Endothelial cell (in vitro differentiated cells): ENCODE data around the gene CCDC154. TPM values are rescaled to one million over a fixed set of nuclear protein-coding genes. Genes with fewer than 3 reads are reported as not detected.
A peak's percentile ranks its signal among the peaks of the same experiment; 100 is the strongest.

Source experiments
- DNase-seq: peaks from one replicate; pipeline ENCODE4 v3.0.0; 2021; ENCODE audit warnings: low spot score
- H3K27ac Mint-ChIP-seq: one replicate; pipeline ENCODE4 v1.8.0; 2021; ENCODE audit warnings: mixed read lengths, inconsistent platforms; ENCODE audit not compliant: unreplicated experiment
- H3K27me3 Mint-ChIP-seq: one replicate; pipeline ENCODE4 v1.8.0; 2021; ENCODE audit warnings: mild to moderate bottlenecking, moderate library complexity, mixed read lengths, inconsistent platforms; ENCODE audit not compliant: unreplicated experiment
- H3K36me3 Mint-ChIP-seq: one replicate; pipeline ENCODE4 v1.8.0; 2021; ENCODE audit warnings: mild to moderate bottlenecking, low read depth, mixed read lengths, inconsistent platforms; ENCODE audit not compliant: unreplicated experiment
- H3K4me1 Mint-ChIP-seq: one replicate; pipeline ENCODE4 v1.8.0; 2021; ENCODE audit warnings: mild to moderate bottlenecking, mixed read lengths, inconsistent platforms; ENCODE audit not compliant: unreplicated experiment
- H3K4me3 Mint-ChIP-seq: one replicate; pipeline ENCODE4 v1.8.0; 2021; ENCODE audit warnings: mild to moderate bottlenecking, mixed read lengths, inconsistent platforms; ENCODE audit not compliant: unreplicated experiment
- H3K9me3 Mint-ChIP-seq: one replicate; pipeline ENCODE4 v1.8.0; 2021; ENCODE audit warnings: mixed read lengths, inconsistent platforms; ENCODE audit not compliant: unreplicated experiment
- CTCF ChIP-seq: fragments of 200-600 bp; sonication (generic); IDR thresholded peaks from one replicate; pipeline ENCODE4 v1.5.0; 2021; ENCODE audit warnings: antibody characterized with exemption; ENCODE audit not compliant: unreplicated experiment
- total RNA-seq: library from RNA; stranded (reverse); fragmentation: NEBNext Ultra II Directional; extraction: Animal tissue kit (Norgen Biotek cat#: 25700); gene quantifications from one replicate; pipeline ENCODE4 v1.2.1, GENCODE V29; 2021; ENCODE audit not compliant: unreplicated experiment

CCDC154 gene
- total RNA-seq, 1 donor from 2014 or later = 2.4 TPM

DNA sequence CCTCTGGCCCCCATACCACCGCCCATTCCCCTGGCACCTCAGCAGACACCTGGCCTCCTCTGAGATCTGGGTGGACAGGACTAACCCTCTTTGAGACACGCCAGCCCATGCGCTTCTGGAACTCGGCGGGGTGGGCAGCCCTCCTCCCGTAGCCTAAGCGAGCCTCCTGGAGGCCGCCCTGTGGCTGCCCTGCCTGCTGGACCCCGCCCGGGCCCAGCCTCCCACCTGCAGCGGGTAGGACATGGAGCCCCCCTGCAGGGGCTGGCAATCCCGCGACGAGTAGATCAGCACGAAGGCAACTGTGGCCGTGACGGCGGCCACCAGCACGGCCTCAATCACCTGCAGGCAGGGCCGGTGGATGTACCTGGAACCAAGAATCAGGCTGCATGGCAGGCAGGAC lies 8.2 kb upstream of the CCDC154 start:
- no peak overlapping the region for H3K4me3 Mint-ChIP-seq
- no peaks in the 10 kb centered on the region for H3K9me3 Mint-ChIP-seq
- no peak overlapping the region for H3K27ac Mint-ChIP-seq
- DNase-seq = no peak
- H3K27me3 Mint-ChIP-seq = peaks cover 10% of the 10 kb centered on the region
- TF ChIP-seq CTCF = no peak
- peaks cover 9% of the 10 kb centered on the region for H3K36me3 Mint-ChIP-seq
- H3K4me1 Mint-ChIP-seq = no peaks in the 10 kb centered on the region

GRCh38 chr16:1451702-1452392 lies 7.5 kb upstream of the CCDC154 start:
- Mint-ChIP-seq H3K27me3 (peaks cover 10% of the 10 kb centered on the region), H3K9me3 (no peaks in the 10 kb centered on the region), H3K4me1 (no peaks in the 10 kb centered on the region), H3K36me3 (peaks cover 9% of the 10 kb centered on the region), H3K27ac (no peak overlapping the region), H3K4me3 (peak overlapping the region; percentile 60)
- TF ChIP-seq CTCF = no peak
- no peak for DNase-seq

DNA sequence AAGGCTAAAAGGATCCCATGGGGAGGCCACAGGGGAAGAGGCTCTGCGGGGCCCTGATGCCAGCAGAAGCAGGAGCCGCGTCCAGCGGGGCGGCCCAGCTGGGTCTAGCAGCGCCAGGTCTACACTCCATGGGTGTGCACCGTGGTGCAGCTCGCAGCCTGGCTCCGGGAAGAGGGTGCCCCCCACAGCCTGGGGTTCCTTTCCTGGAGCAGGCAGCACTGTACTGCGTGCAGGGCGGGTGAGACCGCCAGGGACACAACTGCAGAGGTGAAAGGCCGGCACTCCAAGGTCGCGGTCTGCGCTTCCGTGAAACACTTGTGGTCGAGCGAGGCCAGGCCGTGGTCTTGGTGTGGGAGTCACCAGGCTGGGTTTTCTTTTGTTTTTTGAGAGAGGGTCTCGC lies 6.5 kb upstream of the CCDC154 start:
- H3K9me3 Mint-ChIP-seq = no peaks in the 10 kb centered on the region
- no peak for TF ChIP-seq CTCF
- H3K27ac Mint-ChIP-seq = no peak overlapping the region
- no peak overlapping the region for H3K4me3 Mint-ChIP-seq
- H3K36me3 Mint-ChIP-seq = peaks cover 9% of the 10 kb centered on the region
- DNase-seq = no peak
- peaks cover 8% of the 10 kb centered on the region for H3K27me3 Mint-ChIP-seq
- H3K4me1 Mint-ChIP-seq = no peaks in the 10 kb centered on the region

DNA sequence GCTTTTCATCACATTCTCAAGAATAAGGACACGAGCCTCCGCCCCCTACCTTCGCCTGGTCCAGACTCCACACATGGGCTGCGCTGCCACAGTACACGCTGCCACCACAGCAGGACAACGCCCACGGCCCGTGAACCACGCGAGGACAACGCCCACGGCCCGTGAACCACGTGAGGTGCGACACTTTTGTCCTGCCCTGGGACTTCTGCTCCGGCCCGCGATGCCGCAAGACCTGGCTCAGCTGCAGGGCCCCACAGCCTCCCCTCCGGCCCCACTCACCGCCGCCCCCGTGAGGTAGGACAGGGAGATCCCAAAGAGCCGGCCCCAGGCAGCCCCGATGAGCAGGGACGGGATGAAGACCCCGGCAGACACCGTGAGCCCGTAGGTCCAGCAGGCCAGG lies 5.9 kb upstream of the CCDC154 start:
- Mint-ChIP-seq H3K27me3 (peaks cover 8% of the 10 kb centered on the region), H3K27ac (no peak overlapping the region), H3K4me1 (no peaks in the 10 kb centered on the region), H3K36me3 (peaks cover 9% of the 10 kb centered on the region), H3K4me3 (no peak overlapping the region), H3K9me3 (no peaks in the 10 kb centered on the region)
- DNase-seq = no peak
- no peak for TF ChIP-seq CTCF

- Mint-ChIP-seq H3K9me3 (no peaks in the 10 kb centered on the region), H3K4me1 (no peaks in the 10 kb centered on the region), H3K4me3 (no peak overlapping the region), H3K27me3 (peaks cover 8% of the 10 kb centered on the region), H3K27ac (no peak overlapping the region), H3K36me3 (peaks cover 9% of the 10 kb centered on the region)
- no peak for DNase-seq
- TF ChIP-seq CTCF = no peak
These were observed 4.9 kb upstream of the CCDC154 start for GRCh38 chr16:1449201-1449788.
